Nephron (organoid): ENCODE measurements around the gene PLD1.
A peak's percentile ranks its signal among the peaks of the same experiment; 100 is the strongest.

Source experiments
- H3K27ac Mint-ChIP-seq, 3 experiments: 2 replicates each; pipeline ENCODE4 v1.8.0; 2020; ENCODE audit warnings: mixed read lengths in 3 of 3, mild to moderate bottlenecking in 2 of 3, moderate library complexity in 1 of 3
- H3K27me3 Mint-ChIP-seq: 2 replicates; pipeline ENCODE4 v1.8.0; 2021; ENCODE audit warnings: low read depth, mild to moderate bottlenecking, moderate library complexity, mixed read lengths
- H3K36me3 Mint-ChIP-seq: 2 replicates; pipeline ENCODE4 v1.8.0; 2020; ENCODE audit warnings: low read depth, mixed read lengths
- H3K4me1 Mint-ChIP-seq: 2 replicates; pipeline ENCODE4 v1.8.0; 2020; ENCODE audit warnings: mixed read lengths
- H3K4me3 Mint-ChIP-seq, 3 experiments: 2 replicates each; pipeline ENCODE4 v1.8.0; 2020; ENCODE audit warnings: mild to moderate bottlenecking in 3 of 3, mixed read lengths in 3 of 3, moderate library complexity in 2 of 3
- H3K9me3 Mint-ChIP-seq: 2 replicates; pipeline ENCODE4 v1.8.0; 2020; ENCODE audit warnings: mixed read lengths
- TF ChIP-seq, protein P1 (sequence below), 3 experiments: fragments of 200-600 bp; sonication (generic); IDR thresholded peaks; one replicate each; pipeline ENCODE4 v1.5.0; 2021; ENCODE audit warnings: antibody characterized with exemption in 3 of 3; ENCODE audit not compliant: unreplicated experiment in 3 of 3

Gene PLD1

DNA sequence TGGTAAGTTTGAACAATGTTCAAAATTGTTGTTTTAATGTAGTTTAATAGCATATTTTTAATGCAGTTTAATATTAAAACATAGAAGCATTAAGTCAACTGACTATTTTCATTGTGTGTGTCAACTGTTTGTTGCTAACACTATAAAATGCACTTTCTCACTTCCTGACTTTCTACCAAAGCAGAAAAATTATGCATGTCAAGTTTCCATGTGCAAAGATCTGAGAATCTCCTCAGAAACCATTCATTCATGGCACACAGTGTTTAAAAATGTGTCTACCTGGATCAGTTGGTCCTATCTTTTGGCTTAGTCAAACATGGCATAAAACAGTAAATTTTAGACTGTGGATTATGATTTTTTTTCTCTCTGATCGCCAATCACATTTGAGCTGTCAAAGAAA is 156.0 kb downstream of the PLD1 start:
- TF ChIP-seq, protein P1, sequence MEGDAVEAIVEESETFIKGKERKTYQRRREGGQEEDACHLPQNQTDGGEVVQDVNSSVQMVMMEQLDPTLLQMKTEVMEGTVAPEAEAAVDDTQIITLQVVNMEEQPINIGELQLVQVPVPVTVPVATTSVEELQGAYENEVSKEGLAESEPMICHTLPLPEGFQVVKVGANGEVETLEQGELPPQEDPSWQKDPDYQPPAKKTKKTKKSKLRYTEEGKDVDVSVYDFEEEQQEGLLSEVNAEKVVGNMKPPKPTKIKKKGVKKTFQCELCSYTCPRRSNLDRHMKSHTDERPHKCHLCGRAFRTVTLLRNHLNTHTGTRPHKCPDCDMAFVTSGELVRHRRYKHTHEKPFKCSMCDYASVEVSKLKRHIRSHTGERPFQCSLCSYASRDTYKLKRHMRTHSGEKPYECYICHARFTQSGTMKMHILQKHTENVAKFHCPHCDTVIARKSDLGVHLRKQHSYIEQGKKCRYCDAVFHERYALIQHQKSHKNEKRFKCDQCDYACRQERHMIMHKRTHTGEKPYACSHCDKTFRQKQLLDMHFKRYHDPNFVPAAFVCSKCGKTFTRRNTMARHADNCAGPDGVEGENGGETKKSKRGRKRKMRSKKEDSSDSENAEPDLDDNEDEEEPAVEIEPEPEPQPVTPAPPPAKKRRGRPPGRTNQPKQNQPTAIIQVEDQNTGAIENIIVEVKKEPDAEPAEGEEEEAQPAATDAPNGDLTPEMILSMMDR (IDR thresholded peaks at IDR 0.05; ENCODE audit: unreplicated experiment in 3 of 3) = no peak
- Mint-ChIP-seq H3K36me3 (peaks cover 27% of the 10 kb centered on the region), H3K4me3 (no peak overlapping the region), H3K27ac (peak overlapping the region; percentile 53 to 82 (median 80)), H3K27me3 (no peaks in the 10 kb centered on the region), H3K9me3 (peaks cover 3% of the 10 kb centered on the region), H3K4me1 (peaks cover 34% of the 10 kb centered on the region)

DNA sequence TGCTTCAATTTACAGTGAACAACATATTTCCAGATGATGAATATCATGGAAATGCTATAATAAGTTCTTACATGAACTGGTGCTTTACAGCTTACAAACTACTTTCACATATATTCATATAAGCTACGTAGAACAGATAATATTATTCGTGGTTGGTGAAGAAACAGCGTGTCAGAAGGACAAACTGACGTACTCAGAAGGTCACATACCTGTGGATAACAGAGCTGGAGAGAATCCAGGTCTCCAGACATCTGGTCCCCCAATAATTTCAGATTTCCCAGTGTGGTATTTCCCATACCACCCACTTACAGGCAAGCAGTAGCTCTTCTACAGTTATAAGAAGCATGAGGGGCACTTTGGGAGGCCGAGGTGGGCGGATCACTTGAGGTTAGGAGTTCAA is 156.6 kb downstream of the PLD1 start:
- Mint-ChIP-seq H3K4me1 (peaks cover 34% of the 10 kb centered on the region), H3K4me3 (no peak overlapping the region), H3K27me3 (no peaks in the 10 kb centered on the region), H3K9me3 (peaks cover 3% of the 10 kb centered on the region), H3K27ac (peak overlapping the region in 2 of 3 experiments; percentile 41 to 71), H3K36me3 (peaks cover 26% of the 10 kb centered on the region)
- TF ChIP-seq, protein P1 (IDR thresholded peaks at IDR 0.05; ENCODE audit: unreplicated experiment in 3 of 3) = no peak

DNA sequence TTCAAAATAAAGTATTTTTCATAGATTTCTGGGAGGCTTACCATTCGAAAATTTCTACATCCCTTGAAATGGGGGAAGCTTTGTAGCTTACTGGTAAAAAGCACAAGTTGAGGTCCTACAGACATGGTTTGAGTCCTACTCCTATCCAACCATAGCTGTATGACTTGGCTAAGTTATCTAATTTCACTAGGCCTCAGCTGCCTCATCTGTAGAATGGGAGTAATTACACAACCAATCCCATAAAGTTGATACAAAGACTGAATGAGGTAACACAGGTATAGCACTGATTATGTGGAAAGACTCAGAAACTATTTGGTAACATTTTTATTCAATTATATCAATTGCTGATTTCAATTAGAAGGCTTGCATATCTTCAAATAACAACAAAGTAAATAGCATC is 157.4 kb downstream of the PLD1 start:
- Mint-ChIP-seq H3K9me3 (no peaks in the 10 kb centered on the region), H3K36me3 (peaks cover 18% of the 10 kb centered on the region), H3K4me3 (no peak overlapping the region), H3K27me3 (no peaks in the 10 kb centered on the region), H3K27ac (no peak overlapping the region), H3K4me1 (peaks cover 34% of the 10 kb centered on the region)
- TF ChIP-seq, protein P1 (IDR thresholded peaks at IDR 0.05; ENCODE audit: unreplicated experiment in 3 of 3) = no peak

DNA sequence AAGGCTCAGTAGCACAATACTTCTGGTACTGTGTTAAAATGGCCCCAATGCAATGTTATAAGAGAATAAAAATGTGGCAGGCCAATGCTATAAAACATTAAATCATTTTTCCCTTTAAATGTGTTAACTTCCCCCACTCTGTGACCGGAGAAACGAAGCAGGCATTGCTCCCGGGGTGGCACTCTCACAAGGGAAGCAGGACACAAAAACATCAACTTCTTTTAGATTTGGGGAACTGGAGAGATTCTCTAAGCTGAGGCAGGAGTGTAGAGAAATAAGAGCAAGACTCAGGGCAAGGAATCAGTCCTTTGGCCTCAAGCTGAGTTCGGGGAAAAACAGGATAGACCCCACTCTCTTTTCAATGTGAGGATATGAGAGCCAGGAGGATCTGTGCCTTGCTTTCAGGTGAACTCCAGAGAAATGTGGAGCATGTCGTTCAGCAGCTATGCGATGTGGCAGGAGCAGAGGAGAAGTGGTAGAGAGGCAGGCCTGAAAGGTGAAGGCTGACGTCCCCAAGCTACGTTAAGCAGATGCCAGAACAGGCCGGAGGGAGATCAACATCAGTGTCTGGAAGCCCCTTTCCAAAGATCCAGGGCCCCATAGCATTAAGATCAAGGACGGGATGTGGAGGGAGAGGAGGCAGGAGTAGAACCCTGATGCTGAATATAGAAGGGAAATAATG is 160.2 kb downstream of the PLD1 start:
- H3K36me3 Mint-ChIP-seq = peaks cover 12% of the 10 kb centered on the region
- H3K4me3 Mint-ChIP-seq = no peak overlapping the region
- peaks cover 28% of the 10 kb centered on the region for H3K4me1 Mint-ChIP-seq
- H3K27ac Mint-ChIP-seq = peak overlapping the region; percentile 9 to 30 (median 16)
- no peaks in the 10 kb centered on the region for H3K9me3 Mint-ChIP-seq
- no peaks in the 10 kb centered on the region for H3K27me3 Mint-ChIP-seq
- TF ChIP-seq, protein P1 (IDR thresholded peaks at IDR 0.05; ENCODE audit: unreplicated experiment in 3 of 3) = no peak

DNA sequence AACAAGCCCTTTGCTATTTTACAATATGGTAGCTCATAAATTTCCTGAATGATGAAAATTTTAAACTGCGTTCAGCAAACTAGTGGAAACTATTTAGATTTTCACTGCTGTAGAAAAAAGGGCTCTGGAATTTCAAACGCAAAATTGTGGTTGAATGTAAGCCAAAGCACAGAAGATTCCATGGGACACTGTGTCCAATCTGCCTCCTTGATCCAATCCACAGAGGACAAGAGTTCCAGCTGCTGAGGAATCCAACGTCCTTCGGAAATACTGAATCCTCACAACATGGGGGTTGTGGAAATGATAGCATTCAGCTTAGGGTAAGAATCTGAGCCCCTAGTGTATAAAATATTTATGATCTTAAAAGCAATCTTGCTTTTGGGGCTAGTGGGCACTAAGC is 161.0 kb downstream of the PLD1 start:
- no peaks in the 10 kb centered on the region for H3K9me3 Mint-ChIP-seq
- TF ChIP-seq, protein P1 (IDR thresholded peaks at IDR 0.05; ENCODE audit: unreplicated experiment in 3 of 3) = no peak
- no peak overlapping the region for H3K27ac Mint-ChIP-seq
- H3K27me3 Mint-ChIP-seq = no peaks in the 10 kb centered on the region
- H3K4me1 Mint-ChIP-seq = peaks cover 20% of the 10 kb centered on the region
- peaks cover 12% of the 10 kb centered on the region for H3K36me3 Mint-ChIP-seq
- H3K4me3 Mint-ChIP-seq = no peak overlapping the region

DNA sequence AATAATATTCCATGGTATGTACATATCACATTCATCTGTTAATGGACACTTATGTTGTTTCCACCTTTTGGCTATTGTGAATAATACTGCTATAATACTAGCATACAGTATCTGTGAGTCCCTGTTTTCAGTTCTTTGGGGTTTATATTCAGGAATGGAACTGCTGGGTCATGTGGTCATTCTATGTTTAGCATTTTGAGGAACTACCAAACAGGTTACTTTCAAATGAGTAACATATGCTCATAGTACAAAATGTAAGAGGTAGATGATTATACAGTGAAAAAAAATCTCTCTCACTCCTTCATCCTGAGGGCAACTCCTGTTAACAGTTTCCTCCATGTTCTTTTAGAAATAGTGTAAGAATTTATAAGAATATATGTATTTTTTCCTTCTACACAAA is 162.2 kb downstream of the PLD1 start:
- Mint-ChIP-seq H3K4me1 (peaks cover 17% of the 10 kb centered on the region), H3K27ac (peak overlapping the region in 1 of 3 experiments; percentile 8), H3K36me3 (peaks cover 12% of the 10 kb centered on the region), H3K4me3 (no peak overlapping the region), H3K27me3 (no peaks in the 10 kb centered on the region), H3K9me3 (no peaks in the 10 kb centered on the region)
- TF ChIP-seq, protein P1 (IDR thresholded peaks at IDR 0.05; ENCODE audit: unreplicated experiment in 3 of 3) = no peak
